ENCODE measurements around the gene SPATS2.

GRCh38 chr12:49330032-49330619, 37.1 kb upstream of the SPATS2 start:
- TF ChIP-seq EZH2 (IDR thresholded peaks at IDR 0.05; ENCODE audit: borderline replicate concordance, low read length) (no peak), CTCF (IDR thresholded peaks at IDR 0.05; ENCODE audit: low read length) (no peak)

Measured in OCI-LY1 (cell line).